ENCODE data around the gene MPHOSPH6. TPM values are rescaled to one million over a fixed set of nuclear protein-coding genes. Genes with fewer than 3 reads are reported as not detected.
"Not testable (repeated sequence)": the region's sequence is repeated elsewhere in the genome, so short reads cannot be mapped to it uniquely, and the experiment has no call there.

The MPHOSPH6 gene
- total RNA-seq, 1 donor = 3.5 TPM

DNA sequence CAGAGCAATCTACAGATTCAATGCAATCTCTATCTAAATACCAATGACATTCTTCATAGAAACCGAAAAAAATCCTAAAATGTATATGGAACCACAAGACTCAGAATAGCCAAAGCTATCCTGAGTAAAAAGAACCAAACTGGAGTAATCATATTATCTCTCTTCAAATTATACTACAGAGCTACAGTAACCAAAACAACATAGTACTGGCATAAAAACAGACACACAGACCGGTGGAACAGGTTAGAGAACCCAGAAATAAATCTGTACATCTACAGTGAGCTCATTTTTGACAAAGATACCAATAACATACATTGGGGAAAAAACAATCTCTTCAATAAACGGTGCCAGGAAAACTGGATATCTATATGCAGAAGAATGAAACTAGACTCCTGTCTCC, 45.4 kb downstream of the MPHOSPH6 start:
- no peak for DNase-seq (ENCODE audit: low read depth in 2 of 3, low spot score in 2 of 3)

DNA sequence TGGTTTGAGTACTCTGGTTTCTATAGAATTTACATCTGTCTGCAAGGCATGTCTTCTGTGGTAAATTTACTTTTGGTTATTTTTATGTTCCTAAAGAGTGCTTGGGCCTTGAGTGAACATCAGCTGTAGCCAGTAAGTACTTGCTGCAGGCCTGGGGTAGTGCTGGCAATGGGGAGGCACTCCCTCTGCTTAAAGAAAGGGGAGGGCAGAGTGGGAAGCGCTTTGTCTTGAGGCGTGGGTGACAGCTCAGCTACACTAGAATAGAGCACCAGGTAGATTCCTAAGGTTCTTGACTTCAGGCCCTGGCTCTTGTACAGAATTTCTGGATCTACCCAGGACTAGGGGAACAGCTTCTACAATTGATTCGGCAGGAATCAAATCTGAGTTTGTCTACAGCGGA, 50.6 kb downstream of the MPHOSPH6 start:
- no peak for DNase-seq (ENCODE audit: low read depth in 2 of 3, low spot score in 2 of 3)

DNA sequence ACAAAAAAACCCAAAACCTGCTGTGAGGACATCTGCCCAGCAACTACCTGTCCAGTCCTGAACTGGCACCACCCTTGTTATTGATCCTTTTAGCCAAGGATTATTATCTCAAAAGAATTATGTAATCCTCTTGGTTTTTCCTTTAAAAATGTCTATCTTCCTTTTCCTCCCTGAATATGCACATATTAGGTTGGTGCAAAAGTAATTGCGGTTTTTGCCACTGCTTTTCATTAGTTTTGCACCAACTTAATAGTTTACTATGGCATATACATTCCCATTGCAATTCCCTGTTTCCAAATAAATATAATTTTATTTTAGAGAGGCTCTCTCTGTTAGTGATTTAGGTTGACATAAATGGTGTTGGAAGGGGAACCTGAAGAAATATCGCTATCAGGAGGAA, 51.3 kb downstream of the MPHOSPH6 start:
- DNase-seq (ENCODE audit: low read depth in 2 of 3, low spot score in 2 of 3) = no peak

DNA sequence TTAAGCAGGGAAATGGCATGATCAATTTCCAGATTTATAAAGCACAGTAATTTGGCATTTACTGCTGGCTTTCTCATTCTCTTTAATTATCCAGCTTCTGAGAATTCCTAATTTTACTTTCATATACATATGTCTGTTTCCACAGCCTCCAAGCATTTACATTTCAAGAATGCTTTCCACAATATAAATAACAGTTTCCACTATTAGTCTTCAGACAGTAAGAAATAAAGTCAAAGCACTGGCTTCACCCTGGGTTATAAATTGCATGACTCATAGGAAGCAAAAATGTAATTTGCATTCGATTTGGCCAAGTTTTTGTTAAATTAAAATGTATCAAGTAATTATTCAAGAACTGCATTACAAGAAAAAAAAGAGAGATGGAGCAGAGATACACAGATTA, 53.5 kb downstream of the MPHOSPH6 start:
- DNase-seq (ENCODE audit: low read depth in 2 of 3, low spot score in 2 of 3) = no peak

- DNase-seq (ENCODE audit: low read depth in 2 of 3, low spot score in 2 of 3) = no peak
Observed at GRCh38 chr16:82113741-82114140, 56.3 kb downstream of the MPHOSPH6 start.

DNA sequence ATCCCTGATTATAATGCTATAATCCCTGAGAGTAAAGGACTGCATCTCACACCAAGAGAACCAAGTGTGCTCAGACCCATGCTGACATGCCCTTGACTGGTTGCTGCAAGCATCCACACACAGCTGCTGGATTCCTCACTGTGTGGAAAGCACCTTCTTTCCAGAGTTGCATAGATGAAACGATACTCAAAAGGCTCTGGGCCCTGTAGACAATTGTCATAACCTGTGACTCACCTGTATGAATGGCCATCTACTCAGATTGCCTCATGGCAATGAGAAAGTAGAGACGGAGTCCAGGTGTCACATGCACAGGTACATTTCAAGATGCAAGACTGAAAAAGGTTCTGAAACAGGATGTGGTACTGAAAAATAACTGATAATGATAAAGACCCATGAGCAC, 58.1 kb downstream of the MPHOSPH6 start:
- no peak for DNase-seq (ENCODE audit: low read depth in 2 of 3, low spot score in 2 of 3)

- DNase-seq (ENCODE audit: low read depth in 2 of 3, low spot score in 2 of 3) = not testable (repeated sequence)
Observed at GRCh38 chr16:82109266-82109665, 60.8 kb downstream of the MPHOSPH6 start.

DNA sequence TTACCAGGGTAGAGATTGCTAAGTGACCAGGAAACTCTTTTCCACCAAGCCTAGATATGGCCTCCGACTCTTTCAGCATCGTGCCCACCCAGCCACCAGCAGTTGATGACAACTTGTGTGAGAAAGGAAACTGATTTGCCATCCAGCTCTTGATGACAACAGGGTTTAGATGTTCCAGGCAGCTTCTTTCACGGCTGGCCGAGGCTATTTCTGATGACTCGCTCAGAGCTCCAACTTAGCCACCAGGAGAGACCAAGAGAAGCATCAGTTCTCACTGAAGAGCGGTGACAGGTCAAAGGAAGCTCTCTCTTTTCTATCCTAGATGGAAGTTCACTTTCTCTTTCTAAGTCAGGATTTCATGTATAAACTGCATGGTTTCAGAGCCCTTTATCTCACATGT, 61.2 kb downstream of the MPHOSPH6 start:
- no peak for DNase-seq (ENCODE audit: low read depth in 2 of 3, low spot score in 2 of 3)

DNA sequence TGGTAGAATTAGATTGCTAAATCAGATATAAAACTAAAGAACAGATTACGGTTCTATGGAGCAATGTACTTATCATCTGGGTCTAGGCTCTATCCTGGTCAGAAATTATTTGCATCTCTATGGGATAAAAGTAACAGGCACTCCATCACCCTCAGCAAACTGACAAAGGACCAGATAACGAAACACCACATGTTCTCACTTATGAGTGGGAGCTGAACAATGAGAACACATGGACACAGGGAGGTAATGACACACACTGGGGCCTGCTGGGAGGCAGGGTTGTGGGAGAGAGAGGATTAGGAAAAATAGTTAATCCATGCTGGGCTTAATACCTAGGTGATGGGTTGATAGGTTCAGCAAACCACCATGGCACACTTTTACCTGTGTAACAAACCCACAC, 61.9 kb downstream of the MPHOSPH6 start:
- DNase-seq (ENCODE audit: low read depth in 2 of 3, low spot score in 2 of 3) = no peak

DNA sequence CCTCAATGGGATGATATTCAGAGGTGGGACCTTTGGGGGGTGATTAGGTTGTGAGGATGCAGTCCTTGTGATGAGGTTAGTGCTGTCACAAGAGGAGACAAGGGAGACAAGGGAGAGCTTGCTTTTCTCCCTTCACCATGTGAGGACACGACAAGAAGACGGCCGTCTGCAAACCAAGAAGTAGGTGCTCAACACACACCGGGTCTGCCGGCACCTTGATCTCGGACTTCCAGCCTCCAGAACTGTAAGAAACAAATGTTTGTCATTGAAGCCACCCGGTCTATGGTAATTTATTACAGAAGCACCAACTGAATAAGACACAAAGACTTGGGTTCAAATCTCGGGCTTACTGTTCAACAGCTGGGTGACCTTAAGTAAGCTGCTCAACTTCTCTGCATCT, 64.9 kb downstream of the MPHOSPH6 start:
- DNase-seq (ENCODE audit: low read depth in 2 of 3, low spot score in 2 of 3) = no peak

Small RNA genes within 50 kb of the gene (small RNA-seq; reads per million reads assigned to genes)
- not detected for gene RN7SKP190

Other genes with a start within 250 kb of the MPHOSPH6 start
- gene SDR42E1, start 158.8 kb downstream of the MPHOSPH6 start, total RNA-seq = 2.7 TPM
- gene HSD17B2, start 135.0 kb downstream of the MPHOSPH6 start, total RNA-seq = under 0.01 TPM

All from hematopoietic multipotent progenitor cell (in vitro differentiated cells).